ENCODE results near the gene LIMS4. TPM values are rescaled to one million over a fixed set of nuclear protein-coding genes. Genes with fewer than 3 reads are reported as not detected.
A peak's percentile ranks its signal among the peaks of the same experiment; 100 is the strongest.
"Not testable (repeated sequence)": the region's sequence is repeated elsewhere in the genome, so short reads cannot be mapped to it uniquely, and the experiment has no call there.

Gene LIMS4, protein sequence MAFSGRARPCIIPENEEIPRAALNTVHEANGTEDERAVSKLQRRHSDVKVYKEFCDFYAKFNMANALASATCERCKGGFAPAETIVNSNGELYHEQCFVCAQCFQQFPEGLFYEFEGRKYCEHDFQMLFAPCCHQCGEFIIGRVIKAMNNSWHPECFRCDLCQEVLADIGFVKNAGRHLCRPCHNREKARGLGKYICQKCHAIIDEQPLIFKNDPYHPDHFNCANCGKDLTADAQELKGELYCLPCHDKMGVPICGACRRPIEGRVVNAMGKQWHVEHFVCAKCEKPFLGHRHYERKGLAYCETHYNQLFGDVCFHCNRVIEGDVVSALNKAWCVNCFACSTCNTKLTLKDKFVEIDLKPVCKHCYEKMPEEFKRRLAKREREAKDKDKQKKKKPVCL
- 10 to 100 TPM in 1 of 4 donors, 1 to 10 TPM in 3; 2.0 to 20.2 (median 3.8) TPM for total RNA-seq

DNA sequence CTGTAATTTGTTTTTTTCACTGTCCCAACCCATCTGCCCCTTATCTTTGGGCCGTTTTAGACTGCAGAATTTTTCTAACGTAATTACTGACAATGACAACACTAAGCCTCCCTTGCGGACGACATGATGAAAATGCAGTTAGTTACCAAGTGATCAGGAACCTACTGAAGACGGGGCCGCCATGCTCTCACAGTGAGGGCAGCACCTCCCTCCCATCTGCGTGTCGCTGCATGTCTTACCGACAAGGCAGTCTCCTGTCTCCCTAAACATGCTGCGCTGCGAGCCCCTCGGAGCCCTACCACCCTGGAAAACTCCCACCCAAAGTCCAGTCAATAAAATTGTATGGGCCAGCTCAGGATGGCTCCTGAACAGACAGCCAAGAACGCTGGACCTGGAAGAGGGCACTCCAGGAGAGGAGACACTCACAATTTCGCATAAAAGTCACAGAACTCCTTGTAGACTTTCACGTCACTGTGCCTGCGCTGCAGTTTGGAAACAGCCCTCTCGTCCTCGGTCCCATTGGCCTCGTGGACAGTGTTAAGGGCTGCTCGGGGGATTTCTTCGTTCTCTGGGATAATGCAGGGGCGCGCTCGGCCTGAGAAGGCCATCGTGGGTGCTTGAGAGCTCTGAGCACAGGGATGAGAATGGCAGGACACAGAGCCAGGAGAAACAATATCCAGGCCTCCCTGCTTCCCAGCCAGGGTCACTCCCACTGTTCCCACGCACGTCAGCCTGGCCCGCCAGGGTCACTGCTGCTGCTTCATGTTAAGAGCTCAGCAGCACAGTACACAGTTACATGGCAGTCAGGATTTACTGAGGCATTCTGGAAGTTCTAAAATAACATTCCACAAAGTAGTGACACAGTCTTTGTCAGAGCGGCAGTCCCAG is at the start of gene LIMS4:
Gene LIMS4 (minus strand): TSS at position 646 of the 888 bp plus-strand sequence. CDS start 38 bp downstream, at position 608.
- DNase-seq (ENCODE audit: low spot score), result not testable (repeated sequence)
- peak; percentile 75 for ATAC-seq (ENCODE audit: low FRiP score)

DNA sequence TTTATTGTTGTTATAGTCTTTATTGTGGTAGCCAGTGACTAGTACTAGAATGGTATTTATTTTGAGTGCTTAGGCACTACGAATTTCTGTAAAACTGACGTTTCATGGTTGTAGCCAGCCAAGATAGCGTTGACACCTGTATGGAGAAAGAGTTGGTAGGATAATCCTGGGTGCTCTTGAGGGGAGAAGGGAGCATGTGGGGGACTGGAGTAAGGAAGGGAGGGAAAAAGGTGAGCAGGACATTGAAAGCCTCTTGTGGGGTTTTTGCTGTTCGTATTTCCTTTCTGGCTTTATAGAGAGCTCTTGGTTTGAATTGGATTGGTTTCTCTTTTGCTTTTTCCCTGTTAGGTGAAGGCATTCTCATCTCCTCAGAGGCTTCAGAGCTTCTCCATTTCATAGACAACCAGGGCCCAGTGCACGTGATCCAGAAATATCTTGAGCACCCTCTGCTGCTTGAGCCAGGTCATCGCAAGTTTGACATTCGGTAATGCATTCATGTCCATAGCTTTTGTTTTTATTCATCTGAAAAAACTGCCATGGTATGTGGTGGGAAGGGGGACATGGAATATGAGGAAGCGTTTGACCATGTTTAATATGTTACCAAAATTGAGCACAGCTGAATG is 27.2 kb upstream of the LIMS4 start:
- DNase-seq (ENCODE audit: low spot score); ATAC-seq (ENCODE audit: low FRiP score): not testable (repeated sequence)

DNA sequence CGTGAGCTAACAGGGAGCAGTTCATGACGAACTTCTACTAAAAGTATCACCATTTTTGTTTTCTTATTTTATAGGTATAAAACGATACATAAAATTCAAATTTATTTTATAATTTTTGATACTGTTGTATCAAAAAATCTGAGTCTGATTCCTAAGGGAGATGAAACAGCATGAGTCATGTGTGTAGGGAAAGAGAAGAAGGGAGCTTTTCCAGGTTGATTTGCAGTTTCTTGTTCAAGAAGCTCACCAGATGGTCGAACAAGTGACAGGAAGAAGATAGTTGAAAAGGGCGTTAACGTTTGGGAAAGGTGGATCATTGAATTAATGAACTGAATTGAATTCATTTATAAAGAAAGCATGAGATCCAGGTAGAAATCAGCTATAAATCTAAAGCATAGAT is 23.4 kb upstream of the LIMS4 start:
- not testable (repeated sequence) for ATAC-seq (ENCODE audit: low FRiP score); DNase-seq (ENCODE audit: low spot score)

DNA sequence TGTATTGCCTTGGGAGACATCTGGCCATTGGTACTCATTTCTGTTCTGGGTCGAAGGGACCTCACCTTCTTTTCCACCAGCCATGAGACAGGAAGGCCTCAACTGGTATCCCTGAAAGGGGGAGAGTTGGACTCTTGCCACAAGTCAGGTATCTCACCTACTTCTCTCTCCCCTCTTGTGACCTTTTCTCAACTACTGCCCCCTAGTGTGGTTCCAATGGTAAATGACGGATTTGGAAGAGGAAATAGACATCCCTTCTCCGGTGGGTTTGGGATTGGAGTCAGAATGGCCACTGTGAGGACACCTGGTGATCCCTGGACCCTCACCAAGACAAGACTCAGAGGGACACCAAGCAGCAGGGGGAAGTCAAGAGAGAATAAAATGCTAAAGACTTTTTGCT is 21.9 kb upstream of the LIMS4 start:
- DNase-seq (ENCODE audit: low spot score); ATAC-seq (ENCODE audit: low FRiP score): not testable (repeated sequence)

DNA sequence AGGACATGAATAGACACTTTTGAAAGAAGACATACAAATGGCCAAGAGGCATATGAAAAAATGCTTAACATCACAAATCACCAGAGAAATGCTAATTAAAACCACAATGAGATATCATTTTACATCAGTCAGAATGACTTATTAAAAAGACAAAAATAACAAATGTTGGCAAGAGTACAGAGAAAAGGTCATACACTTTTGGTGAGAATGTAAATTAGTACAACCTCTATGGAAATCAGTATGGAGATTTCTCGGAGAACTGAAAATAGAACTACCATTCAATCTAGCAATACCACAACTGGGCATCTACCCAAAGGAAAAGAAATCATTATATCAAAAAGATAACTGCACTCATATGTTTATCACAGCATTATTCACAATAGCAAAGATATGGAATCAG is 16.4 kb upstream of the LIMS4 start:
- DNase-seq (ENCODE audit: low spot score); ATAC-seq (ENCODE audit: low FRiP score): not testable (repeated sequence)

DNA sequence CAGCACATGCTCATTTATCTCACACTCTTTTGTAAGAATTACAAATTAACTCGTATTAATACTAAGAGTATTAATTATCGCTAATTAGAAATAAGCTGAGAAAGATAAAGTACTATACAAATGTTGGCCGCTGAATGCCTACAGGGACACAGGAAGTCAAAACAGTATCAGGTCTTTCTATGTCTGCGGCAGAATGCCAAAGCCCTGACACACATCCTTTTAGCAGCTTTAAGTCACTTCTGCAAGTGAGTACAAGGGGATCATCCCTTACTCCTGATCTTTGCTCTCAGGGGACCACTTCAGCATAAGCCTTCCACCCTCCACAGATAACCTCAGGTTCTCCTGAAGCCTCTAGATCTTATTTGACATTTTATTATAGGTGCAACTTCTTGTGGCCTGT is 10.1 kb upstream of the LIMS4 start:
- DNase-seq (ENCODE audit: low spot score); ATAC-seq (ENCODE audit: low FRiP score): not testable (repeated sequence)

DNA sequence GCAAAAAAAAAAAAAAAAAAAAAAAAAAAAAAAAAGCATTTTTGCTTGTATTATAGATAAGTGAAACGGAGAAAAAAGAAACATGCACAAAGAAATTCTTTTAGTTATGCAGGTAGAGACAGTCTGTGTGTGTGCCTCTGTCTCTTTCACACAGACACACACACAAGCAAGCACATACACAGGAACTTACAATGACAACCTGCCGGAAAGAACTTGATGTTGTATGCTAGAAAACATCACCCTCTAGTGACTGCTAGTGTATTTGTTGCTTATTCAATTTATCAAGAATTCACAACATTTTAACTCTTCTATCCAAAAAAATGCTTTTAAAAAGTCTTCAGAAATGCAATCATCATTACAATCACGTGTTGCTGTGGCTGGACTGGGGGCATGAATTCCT is 8.6 kb upstream of the LIMS4 start:
- DNase-seq (ENCODE audit: low spot score); ATAC-seq (ENCODE audit: low FRiP score): not testable (repeated sequence)

DNA sequence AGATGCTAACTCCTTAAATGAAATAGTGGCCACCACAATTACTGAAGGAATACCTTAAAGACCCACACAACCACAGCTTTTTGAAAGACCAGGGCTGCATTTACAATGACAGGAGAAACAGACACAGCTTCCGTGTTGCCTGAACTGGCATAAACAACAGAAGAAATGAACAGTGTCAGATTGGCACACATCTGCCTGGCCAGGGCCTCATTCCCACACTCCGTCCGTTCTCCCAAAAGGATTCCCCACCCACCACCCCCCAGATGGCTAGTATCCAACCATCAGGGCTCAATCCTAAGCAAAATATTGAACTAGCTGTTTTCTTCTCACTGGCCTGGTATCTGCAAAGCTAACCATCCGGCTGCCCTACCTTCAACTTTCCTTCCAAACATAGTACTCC is 7.5 kb upstream of the LIMS4 start:
- not testable (repeated sequence) for ATAC-seq (ENCODE audit: low FRiP score); DNase-seq (ENCODE audit: low spot score)

DNA sequence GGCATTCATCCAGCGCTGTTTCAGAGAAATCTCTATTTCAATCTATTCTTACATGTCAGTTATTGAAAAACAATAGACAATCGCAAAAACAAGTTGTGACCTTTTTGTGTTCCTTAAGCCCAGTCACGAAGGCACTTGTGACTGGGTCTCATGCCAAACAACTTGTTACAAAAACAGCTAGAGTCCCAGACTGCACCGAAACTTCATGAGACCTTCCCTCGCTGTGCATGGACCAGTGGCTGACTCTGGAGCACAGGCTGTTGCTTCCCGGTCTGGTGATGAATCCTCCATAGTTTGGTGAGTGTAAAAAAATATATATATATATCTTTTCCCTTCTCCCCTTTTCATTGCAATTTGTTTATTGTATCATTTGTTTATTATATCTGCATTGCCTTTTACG is 4.8 kb upstream of the LIMS4 start:
- not testable (repeated sequence) for DNase-seq (ENCODE audit: low spot score); ATAC-seq (ENCODE audit: low FRiP score)

DNA sequence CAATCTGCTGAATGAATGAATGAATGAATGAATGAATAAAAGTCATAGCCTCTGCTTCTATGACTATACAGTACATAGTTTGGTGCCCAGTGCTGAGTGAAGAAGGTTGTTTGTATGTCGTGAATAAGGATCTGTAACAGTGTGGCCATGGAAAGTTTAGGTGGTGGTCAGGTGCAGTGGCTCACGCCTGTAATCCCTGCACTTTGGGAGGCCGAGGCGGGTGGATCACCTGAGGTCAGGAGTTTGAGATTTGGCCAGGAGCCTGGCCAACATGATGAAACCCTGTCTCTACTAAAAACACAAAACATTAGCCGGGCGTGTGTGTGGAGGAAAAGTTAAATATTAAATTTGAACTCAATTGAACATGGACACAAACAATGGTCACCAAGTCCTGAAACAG is 4.3 kb upstream of the LIMS4 start:
- ATAC-seq (ENCODE audit: low FRiP score); DNase-seq (ENCODE audit: low spot score): not testable (repeated sequence)

DNA sequence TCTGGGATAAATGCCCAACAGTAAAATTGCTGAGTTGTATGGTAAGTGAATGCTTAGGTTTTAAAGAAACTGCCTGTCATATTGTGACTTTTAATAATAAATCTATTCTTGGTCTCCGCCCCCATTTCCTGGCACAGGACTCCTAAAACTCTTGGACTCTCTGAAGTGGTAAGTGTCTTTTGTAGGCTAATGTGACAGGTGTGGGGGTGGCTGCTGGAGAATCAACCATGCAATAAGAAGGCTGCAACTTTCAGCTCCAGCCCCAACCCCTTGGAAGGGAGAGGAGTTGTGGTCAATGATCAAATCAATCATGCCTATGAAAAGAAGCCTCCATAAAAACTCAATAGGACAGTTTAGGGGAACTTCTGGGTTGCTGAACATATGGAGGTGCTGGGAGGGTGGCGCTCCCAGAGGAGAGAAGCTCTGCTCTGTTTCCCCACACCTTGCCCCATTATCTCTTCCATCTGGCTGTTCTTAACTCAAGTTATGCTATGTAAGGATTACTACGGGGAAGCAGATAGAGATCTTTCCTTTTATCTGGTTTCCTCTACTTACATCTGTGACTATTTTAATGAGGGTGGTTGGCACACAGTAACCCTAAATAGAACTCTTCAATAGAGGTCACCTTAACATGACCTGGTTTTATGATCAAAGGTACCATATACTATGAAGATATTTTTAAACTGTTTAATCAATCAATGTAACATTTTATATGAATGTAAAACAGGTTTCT is 3.2 kb upstream of the LIMS4 start:
- ATAC-seq (ENCODE audit: low FRiP score); DNase-seq (ENCODE audit: low spot score): not testable (repeated sequence)

DNA sequence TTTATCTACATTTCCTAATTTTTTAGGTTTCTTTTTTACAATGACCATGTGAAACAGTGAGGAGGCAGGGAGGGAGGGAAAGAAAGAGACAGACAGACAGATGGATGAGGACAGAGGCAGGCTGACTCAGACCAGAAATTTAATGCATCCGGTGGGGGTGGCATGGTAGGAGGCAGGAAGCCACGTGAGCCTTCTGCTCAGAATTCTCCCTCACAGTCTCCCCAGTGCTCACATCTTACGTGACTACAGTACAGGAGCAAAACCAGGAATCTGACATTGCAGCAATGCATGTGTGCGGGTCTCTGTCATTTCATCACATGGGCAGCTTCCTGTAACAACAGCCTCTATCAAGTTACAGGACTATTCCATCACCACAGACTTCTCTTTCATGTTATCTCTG is 2.3 kb upstream of the LIMS4 start:
- not testable (repeated sequence) for DNase-seq (ENCODE audit: low spot score)
- peak; percentile 64 for ATAC-seq (ENCODE audit: low FRiP score)

DNA sequence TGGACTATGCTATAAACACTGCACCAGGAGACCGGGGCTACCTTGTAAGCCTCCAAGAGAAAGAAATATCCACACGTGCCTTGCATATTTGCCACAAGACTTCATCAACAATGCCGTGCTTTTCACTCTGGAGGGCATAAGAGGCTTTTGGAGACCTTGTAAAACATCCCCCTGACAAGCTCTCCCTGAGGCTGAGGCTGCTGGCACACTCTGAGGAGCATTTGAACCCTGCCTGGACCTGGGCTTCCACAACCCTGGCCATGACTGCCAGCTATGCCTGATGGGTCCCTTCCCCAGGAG is 393 bp upstream of the LIMS4 start:
- not testable (repeated sequence) for DNase-seq (ENCODE audit: low spot score); ATAC-seq (ENCODE audit: low FRiP score)

DNA sequence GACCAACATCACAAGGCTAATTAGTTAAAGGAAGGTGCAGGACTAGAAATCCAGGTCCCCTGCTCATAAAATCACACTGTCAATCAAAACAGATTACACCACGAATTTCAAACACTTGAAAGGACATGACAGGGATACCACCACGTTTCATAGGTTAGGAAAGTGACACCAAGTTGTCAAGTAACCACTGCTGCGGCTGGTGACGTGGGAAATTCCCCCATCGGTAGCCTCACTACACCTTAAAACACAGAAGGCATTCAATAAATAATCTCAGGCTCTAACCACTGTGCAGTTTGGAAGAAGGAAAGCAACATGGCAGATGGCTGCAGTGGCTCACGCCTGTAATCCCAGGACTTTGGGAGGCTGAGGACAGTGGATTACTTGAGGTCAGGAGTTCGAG is 3.7 kb downstream of the LIMS4 start:
- not testable (repeated sequence) for ATAC-seq (ENCODE audit: low FRiP score); DNase-seq (ENCODE audit: low spot score)

DNA sequence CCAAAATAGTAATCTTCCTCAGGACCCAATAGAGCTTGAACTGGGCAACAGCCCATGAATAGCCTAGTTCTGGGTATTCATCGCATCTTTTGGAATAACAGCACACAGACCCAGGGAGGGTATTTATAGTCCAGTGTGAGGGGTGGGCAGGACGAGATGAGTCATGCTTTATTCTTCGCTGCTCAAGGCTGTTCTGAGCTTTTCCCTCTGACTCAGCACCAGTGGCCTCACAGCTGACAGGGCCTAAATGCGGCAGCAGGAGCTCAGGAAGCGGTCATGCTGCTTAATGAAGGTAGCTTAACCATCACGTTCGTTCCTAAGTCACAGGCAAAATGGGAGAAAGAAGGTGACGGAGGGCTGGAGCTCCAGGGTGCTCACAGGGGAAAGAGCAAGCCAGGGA is 7.3 kb downstream of the LIMS4 start:
- ATAC-seq (ENCODE audit: low FRiP score), result peak; percentile 78
- DNase-seq (ENCODE audit: low spot score), result not testable (repeated sequence)

DNA sequence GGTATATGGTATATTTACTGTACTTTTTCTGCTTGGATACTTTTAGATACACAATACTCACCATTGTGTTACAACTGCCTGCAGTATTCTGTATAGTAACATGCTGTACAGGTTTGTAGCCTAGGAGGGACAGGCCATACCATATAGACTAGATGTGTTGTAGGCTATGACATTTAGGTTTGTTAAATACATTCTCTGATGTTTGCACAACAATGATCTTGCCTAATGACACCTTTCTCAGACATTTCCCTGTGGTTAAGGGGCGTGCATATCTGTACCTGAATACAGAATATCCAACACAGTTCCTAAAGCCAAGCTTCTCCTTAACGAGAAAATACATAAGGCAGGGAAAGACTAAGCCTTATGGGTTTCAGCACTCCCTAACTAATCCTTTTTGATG is 10.2 kb downstream of the LIMS4 start:
- ATAC-seq (ENCODE audit: low FRiP score); DNase-seq (ENCODE audit: low spot score): not testable (repeated sequence)

DNA sequence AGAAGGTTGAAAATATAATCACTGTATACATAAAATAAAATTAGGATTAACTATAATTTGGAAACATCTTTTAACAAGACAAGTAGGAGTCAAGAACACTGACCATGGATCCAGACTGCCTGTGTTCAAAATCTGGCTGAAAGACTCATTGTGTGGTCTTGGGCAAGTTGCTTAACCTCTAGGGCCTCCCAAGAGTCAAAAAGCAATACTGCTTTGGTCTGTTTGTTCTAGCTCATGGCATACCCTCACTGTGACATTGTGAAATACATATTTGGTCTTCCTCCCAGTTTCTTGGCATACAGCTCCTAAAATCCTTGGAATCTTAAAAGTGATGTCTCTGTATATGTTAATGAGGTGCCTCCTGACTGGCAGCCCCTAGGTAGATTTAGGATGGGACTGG is 12.3 kb downstream of the LIMS4 start:
- not testable (repeated sequence) for DNase-seq (ENCODE audit: low spot score)
- peak; percentile 32 for ATAC-seq (ENCODE audit: low FRiP score)

DNA sequence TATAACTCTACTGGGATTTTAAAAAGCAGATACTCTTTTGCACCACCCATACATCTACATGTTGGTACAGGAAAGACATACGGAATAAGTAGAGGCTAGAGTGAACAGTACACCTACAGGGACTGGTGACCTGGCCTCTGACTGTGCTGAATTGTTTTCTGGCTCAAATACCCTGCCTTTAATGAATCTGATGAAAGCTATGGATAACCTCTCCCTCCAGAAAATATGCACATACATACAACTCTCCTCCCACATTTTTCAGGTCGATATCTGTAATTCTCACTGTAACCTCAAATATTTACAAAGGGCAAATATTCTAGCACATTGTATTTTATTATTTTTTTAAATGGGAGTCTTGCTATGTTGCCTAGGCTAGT is 15.4 kb downstream of the LIMS4 start:
- DNase-seq (ENCODE audit: low spot score); ATAC-seq (ENCODE audit: low FRiP score): not testable (repeated sequence)

Measured in omental fat pad (tissue), 4 donors.